ENCODE measurements around the gene JUN. TPM values are rescaled to one million over a fixed set of nuclear protein-coding genes. Genes with fewer than 3 reads are reported as not detected.

Gene JUN
- total and polyA plus RNA-seq, 2 of the 13 experiments (the other 11 are each of a cell fraction or from before 2014, with no cell fraction given): 18.2 to 22.3 TPM

DNA sequence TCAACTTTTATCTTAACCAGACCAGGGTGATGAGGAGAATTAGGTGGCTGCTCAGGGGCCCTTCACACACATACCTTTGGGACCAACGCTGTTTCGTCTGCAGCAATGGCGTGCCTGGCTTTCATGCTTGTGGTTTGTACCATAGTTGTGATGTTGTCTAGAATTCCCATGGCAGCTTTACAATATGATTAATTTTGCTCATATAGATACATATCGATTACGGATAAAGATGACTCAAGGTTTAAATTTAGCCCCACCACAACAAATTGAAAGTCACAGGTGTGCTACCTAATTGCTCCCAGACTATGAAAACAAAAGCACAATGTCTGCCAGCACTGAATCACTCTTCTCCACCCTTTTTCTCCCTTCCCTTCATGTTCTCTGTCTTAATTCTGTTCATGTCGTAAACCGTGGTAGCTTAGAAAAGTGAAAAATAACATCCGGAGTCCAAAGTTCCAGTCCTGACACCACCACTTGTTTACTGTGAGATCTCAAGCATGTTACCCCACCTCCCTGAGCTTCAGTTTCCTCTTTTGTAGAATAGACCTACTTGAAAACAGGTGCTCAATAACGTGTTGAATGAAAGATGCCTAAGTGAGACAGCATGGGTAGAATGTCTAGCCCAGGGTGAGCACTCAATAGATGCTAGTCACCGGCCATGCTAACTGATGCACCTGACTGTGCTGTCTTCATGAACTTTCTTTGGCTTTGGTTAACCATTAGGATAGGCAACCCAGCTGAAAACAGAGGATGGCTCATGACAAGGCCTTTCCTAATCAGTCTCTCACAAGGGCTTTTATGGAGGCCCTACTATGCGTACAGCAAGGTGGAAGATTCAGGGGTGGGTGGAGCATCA, 22.1 kb upstream of the JUN start (continued):
- TF ChIP-seq ZNF460 (CRISPR knock-in tag; IDR thresholded peaks at IDR 0.05; ENCODE audit: borderline replicate concordance) (no peak), HOXD1 (CRISPR knock-in tag; IDR thresholded peaks at IDR 0.05) (no peak), ZNF772 (CRISPR knock-in tag; IDR thresholded peaks at IDR 0.05) (no peak), ZNF121 (CRISPR knock-in tag; IDR thresholded peaks at IDR 0.05) (no peak), ZKSCAN8 (CRISPR knock-in tag; IDR thresholded peaks at IDR 0.05; ENCODE audit: borderline replicate concordance) (no peak), PAF1 (CRISPR knock-in tag; IDR thresholded peaks at IDR 0.05) (no peak), ATM (IDR thresholded peaks at IDR 0.05; ENCODE audit: borderline replicate concordance) (no peak), ZNF746 (CRISPR knock-in tag; IDR thresholded peaks at IDR 0.05) (no peak), TAF15 (IDR thresholded peaks at IDR 0.05; ENCODE audit: low read depth, low read length, poor library complexity, severe bottlenecking) (no peak), ZNF264 (CRISPR knock-in tag; IDR thresholded peaks at IDR 0.05) (no peak), ZBTB46 (CRISPR knock-in tag; IDR thresholded peaks at IDR 0.05; ENCODE audit: borderline replicate concordance) (no peak), SYNCRIP (IDR thresholded peaks at IDR 0.05; ENCODE audit: insufficient read depth, low read depth, low read length) (no peak), BCL6 (CRISPR knock-in tag; IDR thresholded peaks at IDR 0.05) (no peak), GABPA (IDR thresholded peaks at IDR 0.05; ENCODE audit: low read depth, low read length) (no peak), GABPA (CRISPR knock-in tag; IDR thresholded peaks at IDR 0.05; ENCODE audit: low read depth) (no peak), ZNF570 (CRISPR knock-in tag; IDR thresholded peaks at IDR 0.05; ENCODE audit: borderline replicate concordance) (no peak), NFE2 (CRISPR knock-in tag; IDR thresholded peaks at IDR 0.05) (no peak), SRSF1 (optimal IDR thresholded peaks at IDR 0.05; ENCODE audit: low read depth, low read length) (no peak), ZNF430 (CRISPR knock-in tag; IDR thresholded peaks at IDR 0.05) (no peak), NRL (CRISPR knock-in tag; IDR thresholded peaks at IDR 0.05; ENCODE audit: borderline replicate concordance) (no peak), ZNF326 (CRISPR knock-in tag; IDR thresholded peaks at IDR 0.05; ENCODE audit: borderline replicate concordance) (no peak), PPARG (CRISPR knock-in tag; conservative IDR thresholded peaks at IDR 0.05) (0 out of 2 replicates have a peak, but pooled peaks have one; percentile 13)
- TF ChIP-seq, protein P1, sequence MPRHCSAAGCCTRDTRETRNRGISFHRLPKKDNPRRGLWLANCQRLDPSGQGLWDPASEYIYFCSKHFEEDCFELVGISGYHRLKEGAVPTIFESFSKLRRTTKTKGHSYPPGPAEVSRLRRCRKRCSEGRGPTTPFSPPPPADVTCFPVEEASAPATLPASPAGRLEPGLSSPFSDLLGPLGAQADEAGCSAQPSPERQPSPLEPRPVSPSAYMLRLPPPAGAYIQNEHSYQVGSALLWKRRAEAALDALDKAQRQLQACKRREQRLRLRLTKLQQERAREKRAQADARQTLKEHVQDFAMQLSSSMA (CRISPR knock-in tag; IDR thresholded peaks at IDR 0.05): no peak
- TF ChIP-seq, protein P2, sequence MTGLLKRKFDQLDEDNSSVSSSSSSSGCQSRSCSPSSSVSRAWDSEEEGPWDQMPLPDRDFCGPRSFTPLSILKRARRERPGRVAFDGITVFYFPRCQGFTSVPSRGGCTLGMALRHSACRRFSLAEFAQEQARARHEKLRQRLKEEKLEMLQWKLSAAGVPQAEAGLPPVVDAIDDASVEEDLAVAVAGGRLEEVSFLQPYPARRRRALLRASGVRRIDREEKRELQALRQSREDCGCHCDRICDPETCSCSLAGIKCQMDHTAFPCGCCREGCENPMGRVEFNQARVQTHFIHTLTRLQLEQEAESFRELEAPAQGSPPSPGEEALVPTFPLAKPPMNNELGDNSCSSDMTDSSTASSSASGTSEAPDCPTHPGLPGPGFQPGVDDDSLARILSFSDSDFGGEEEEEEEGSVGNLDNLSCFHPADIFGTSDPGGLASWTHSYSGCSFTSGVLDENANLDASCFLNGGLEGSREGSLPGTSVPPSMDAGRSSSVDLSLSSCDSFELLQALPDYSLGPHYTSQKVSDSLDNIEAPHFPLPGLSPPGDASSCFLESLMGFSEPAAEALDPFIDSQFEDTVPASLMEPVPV (CRISPR knock-in tag; IDR thresholded peaks at IDR 0.05): no peak
- TF ChIP-seq, protein P3, sequence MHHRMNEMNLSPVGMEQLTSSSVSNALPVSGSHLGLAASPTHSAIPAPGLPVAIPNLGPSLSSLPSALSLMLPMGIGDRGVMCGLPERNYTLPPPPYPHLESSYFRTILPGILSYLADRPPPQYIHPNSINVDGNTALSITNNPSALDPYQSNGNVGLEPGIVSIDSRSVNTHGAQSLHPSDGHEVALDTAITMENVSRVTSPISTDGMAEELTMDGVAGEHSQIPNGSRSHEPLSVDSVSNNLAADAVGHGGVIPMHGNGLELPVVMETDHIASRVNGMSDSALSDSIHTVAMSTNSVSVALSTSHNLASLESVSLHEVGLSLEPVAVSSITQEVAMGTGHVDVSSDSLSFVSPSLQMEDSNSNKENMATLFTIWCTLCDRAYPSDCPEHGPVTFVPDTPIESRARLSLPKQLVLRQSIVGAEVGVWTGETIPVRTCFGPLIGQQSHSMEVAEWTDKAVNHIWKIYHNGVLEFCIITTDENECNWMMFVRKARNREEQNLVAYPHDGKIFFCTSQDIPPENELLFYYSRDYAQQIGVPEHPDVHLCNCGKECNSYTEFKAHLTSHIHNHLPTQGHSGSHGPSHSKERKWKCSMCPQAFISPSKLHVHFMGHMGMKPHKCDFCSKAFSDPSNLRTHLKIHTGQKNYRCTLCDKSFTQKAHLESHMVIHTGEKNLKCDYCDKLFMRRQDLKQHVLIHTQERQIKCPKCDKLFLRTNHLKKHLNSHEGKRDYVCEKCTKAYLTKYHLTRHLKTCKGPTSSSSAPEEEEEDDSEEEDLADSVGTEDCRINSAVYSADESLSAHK (CRISPR knock-in tag; IDR thresholded peaks at IDR 0.05; ENCODE audit: borderline replicate concordance): no peak

Data from HepG2 (cell line).